HG03097 (cell line): ENCODE measurements around the gene SCN4B.

ENCODE experiments used
- ATAC-seq: cut with Tn5 transposase; IDR thresholded peaks from one replicate; pipeline ENCODE4 v1.9.1; 2021; ENCODE audit not compliant: unreplicated experiment, low FRiP score

SCN4B gene

DNA sequence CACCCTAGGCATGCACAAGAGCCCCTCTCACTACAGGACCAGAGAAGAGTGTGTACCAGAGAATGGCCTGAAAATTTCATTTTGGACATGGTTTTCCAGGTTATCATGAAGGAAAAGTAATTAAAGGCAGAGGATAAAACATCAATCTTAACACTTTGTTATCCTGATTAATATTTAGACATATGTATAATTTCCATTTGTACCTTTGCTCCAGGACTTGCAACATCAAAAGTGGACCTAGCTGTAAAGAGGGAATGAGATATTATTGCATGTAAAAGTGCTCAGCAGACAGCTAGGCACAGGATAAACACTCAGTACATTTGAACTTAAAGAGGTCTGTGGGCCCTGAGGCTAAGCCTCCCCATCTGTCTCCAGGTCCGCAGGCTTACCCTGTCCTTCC lies 2.0 kb upstream of the SCN4B start:
- ATAC-seq = no peak

DNA sequence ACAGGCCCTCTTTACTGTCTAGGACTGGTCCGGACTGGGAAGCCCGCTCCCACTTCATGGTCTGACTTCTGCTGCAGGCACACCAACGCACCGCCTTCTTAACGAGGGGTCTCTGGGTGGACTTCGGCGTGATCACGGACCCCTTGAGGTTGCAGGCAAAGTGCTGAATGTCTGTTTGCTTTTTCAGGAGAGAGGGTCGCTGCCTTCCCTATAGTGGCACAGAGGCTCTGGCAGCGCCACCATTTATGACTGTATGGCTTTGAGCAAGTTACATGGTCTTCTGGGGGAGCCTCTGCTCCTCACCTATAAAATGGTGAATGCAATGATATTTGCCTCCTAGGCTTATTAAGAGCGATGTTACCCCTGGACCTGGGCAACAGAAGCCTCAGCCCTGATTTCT lies 1.4 kb upstream of the SCN4B start:
- ATAC-seq = no peak

DNA sequence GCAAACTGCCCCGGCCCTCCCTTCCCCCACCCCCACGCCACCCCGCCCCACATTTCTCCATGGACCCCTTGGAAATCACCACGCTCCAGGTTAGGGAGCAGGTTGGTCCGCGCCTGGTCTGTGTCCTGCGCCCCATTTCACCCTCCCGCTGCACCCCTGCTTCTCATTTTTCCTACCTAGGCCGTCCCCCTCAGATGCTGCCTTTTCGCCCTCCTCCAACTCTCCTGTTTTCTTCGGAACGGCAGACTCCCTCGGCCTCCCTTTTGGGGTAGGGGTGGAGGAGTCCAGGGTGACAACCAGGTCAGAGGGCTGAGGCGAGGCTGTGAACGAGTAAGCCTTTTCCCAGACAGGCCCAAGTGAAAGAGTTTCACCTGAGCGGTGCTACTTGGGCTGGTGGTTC lies 893 bp upstream of the SCN4B start:
- ATAC-seq = no peak

DNA sequence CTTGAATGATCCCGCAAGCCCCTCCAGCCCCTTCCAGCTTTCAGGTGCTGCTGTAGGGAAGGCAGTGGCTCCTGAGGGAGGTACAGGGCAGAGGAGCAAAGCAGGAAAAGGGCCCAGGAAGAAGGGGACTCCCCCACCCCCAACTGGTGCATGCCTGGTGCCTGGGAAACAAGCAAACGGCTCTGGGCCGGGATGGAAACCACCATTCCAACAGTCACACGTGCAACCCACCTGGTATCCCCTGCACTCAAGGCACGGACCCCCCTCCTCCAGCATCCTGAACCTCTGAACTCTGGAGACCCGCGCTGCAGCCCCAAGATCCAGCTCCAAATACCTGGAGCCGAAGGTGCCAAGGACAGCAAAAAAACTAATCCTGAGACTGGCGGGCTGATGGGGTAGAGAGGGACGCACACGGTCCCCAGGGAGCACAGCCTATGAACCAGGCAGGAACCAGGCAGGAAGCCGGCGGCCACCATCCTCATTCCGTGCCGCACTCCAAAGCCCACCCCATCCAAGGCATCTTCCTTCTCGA lies 537 bp downstream of the SCN4B start:
- no peak for ATAC-seq

DNA sequence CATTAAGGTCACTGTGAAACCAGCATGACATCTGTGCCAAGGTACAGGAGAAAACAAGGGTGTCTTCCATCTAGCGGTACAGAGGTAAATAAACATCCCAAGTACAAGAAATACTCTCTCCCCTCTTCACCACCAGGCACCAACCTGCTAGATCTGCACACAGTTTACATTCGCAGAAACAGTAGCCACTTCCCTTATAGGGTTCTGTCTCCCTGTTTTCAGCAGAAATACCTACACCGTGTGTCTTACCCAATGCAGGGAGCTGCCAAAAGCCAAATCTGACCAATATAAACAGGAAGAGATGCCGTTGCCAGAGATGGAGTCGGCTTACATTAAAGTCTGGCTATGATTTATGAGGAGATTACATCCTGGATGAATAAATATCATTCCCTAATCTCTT lies 1.2 kb downstream of the SCN4B start:
- no peak for ATAC-seq

DNA sequence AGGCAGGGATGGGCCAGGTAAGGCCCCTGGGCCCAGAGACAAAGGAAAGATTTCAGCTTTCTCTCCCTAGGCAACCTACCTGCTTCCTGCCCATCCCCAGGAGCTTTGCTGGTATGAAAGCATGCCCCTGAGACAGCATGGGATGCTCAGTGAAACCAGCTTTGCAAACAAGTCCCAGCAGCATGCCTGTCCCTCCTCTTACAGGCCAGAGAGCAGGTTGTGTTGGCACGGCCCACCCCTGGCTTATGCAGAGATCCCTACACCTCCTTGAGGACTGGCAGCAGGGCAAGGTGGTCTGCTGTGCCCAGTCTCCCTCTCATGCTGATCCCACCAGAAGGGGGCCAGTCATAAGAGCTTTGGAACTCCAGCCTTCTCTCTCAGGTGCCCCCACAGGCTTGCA lies 3.1 kb downstream of the SCN4B start:
- no peak for ATAC-seq

DNA sequence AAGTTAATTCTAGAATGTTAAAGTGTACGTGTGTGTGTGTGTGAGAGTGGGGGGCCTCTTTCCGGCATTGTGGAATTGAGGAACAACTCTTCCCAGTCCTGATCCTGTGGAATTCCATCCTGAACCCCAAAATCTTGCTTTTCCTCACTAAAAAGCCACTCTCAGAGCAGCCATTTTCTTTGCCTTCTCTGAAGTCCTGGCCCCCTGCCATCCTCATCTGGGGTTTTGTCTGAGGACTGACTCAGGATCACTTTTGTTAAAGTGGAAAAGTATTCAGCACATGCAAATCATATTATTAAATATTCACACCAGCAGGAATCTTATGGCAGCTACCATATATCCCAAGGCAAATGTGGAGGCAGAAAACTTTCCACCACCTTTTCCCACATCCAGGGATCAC lies 3.8 kb downstream of the SCN4B start:
- no peak for ATAC-seq

DNA sequence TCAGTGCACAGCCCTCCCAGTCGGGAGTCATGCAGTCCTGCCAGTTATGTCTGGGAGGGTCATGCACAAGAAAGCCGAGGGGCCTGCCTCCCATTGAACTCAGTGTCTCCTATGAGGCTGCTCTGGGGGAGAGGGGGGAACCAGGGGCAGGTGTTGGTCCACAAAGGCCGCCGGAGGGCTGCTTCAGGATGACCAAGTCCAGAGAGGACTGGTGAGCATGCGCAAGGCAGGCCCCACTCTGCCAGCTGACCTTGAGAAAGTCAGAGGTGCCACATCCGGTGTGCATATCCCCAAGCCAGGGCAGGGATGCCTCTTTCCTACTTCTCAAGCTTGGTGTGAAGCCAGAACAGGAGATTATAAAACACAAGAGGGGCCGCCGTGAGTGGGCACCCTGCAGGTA lies 4.4 kb downstream of the SCN4B start:
- no peak for ATAC-seq

DNA sequence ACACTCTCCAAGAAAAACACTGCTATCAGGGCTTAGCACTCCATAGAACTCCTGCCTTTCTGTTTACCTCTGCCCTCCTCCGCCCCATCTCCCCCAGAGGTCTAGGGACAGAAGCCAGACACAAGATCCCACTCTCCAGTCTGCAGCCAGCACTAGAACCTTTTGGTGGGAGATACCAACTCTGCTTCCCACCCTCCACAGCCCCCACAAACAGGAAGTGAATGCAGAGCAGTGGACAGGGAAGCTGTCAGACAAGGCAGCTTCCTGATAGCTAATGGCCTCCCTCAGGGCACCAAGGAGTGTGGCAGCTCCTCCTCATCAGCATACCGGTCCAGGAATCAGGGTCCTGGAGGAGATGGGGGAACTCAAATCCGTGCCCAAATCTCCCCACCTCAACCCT lies 5.1 kb downstream of the SCN4B start:
- no peak for ATAC-seq

DNA sequence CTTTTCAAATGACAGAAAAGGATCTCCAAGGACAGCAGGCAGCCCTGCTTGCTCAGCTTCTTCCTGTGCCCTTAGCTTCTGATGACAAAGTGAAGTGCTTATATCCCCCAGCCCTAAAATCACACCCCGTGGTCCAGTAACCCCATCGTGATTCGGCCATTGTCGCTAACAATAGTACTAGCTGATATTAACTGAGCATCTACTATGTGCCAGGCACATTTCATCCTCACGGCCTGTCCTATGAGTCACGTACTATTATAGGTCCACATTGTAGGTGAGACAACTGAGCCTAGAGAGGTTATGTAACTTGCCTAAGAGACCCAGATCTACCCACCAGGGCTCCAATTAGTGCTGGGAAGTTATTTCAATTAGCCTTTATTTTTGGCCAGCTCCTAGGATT lies 6.1 kb downstream of the SCN4B start:
- no peak for ATAC-seq

DNA sequence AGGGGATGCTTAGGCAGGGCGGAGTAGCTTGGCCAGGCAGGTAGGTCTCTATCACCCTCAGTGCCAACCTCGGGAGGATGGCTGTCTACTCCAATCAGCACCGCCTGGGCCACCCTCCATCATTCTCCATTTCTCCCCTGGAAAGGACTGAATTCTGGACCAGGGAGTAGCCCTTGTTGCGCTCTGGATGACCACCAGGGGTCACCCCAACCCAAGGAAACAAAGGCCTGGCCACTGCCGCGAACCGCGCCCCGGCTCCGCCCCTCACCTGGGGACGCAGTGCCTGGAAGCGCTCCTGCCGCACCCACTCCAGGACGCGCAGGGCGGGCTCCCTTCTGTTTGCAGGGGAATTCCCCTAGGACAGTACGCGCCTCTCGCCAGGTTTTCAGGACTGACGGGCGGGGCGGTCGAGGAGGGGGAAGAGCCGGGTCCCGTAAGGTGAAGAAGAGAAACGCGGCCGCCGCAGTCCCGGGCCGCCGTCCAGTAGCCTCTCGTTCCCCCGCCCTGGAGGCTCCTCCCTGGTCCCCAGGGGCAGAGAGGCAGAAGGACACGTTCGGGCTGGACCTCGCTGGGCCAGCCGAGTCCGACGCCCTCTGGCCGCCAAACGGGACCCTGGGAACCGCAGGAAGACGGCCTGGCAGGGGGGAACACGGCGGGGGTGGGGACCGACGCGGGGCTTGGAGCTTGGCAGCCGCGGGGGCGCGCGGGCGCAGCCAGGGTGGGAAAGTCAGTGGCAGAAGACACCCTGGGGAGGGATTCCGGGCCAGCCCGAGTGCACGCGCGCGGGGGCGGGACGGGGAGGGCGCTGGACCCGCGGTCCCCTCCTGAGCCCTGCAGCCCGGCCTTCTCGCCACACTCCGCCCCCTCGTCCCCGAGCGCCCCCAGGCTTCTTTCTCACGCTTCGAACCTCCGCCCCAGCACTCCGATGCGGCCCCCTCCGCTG lies 7.1 kb downstream of the SCN4B start:
- peak; percentile 87 for ATAC-seq

DNA sequence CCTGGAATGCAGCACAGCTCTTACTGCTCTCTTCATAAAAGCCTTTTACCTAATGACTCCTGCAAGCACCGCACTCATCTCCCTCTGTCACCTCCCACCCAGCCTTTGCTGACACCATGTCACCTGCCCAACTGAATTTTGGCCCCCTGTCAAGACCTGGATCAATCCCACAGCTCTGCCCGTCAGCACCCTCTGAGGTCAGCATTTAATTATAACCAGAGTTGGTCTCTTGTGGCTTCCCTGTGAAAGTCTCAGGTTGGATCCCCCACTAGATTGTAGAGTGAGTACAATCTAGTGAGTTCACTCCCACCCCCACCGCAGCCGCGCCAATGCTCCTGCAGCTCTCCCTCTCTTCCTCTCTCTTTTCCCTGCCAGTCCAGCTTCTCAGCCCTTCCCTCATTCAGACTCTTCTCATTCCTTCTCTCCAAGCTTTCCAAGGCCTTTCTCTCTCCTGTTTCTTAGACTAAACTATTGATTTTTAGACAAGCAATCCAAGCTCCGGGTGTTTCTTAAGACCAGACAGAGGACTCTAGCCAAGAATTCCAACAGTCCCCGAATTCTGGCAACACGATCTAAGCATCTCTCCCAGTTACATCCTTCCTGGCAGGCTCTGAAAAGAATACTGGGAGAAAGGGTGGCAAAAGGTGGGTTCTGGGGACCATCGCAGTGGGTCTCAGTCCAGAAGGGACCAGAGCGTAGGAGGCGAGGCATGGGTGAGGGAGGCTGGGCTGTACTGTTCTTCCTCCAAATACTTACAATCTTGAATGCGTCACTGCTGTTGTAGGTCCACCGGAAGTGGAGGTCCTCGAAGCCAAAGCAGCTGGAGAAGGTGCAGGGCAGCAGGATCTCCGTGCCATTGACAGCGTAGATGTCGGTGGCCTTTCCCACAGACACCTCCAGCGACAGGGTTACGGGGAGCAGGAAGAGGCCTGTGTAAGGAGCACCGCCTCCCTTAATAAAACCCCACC lies 8.0 kb downstream of the SCN4B start:
- no peak for ATAC-seq

DNA sequence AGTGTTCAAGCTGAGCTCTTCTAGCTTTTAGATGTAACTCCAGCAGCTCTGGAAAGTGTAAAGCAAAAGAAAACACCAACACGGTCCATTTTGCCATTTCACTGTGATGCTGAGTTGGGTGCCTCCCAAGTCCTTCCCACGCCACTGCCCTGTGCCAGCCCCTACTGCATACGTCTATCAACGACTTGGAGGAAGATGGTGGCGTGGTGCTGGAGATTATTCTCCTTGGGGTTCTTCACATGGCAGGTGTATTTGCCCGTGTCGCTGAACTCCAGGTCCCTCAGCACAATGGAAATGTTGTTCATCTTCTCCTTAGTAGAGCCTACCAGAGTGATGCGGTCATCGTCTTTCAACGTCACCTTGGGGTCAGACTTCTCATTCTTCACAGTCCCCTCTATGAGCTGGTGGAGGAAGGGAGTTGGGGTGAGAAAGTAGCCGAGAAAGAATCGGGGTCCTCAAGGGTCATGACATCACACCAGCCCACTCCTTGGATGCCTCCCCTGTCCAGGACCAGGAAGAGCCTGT lies 8.9 kb downstream of the SCN4B start:
- no peak for ATAC-seq

DNA sequence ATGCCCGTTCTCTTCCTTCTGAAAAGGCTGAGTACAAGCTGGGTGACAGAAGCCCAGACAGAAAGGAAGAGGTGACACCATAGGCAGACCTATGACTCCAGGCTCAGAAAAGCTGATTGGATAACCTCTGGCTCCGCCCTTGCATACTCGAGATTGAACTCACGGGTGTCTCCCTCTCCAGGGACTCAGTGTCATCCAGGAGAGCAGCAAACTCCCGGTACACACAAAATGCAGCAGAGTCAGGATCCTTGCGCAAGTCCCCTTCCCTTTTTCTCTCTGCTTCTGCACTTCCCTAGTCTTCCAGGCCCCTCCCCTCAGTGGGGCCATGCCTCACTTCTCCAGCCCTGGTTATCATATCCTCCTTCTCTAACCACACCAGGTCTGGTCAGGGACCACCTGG lies 9.8 kb downstream of the SCN4B start:
- ATAC-seq = no peak

DNA sequence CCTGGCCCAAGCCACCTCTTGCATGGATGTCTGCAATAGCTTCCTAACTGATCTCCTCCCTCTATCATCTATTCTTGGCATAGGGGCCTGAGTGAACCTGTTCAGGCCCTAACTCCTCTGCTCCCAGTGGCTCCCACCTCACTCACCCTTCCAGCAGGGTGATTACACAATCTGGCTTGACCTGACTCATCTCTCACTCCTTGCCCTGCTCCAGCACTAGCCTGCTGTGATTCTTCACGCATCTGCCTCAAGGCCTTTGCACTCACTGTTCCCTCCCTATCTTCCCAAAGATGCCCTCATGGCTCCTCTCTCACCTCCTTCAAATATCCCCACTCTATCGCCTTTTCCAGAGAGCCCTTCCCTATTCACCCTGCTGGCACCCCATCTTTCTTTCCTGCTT lies 10.5 kb downstream of the SCN4B start:
- no peak for ATAC-seq

DNA sequence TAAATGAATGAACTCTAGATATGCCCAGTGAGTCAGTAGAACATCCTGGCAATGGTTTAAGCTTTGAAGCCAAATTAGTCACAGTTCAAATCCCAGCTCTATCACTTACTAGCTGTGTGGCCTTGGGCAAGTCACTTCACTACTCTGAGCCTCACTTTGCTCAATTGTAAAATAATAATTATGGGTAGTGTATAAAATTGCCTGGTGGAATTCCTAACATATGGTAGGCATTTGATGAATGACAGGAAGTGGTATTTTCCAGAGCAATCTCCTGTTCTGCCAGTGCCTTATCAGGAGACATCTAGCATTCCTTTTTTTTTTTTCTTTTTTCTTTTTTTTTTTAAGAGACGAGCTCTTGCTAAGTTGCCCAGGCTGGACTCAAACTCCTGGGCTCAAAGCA lies 13.0 kb downstream of the SCN4B start:
- ATAC-seq = no peak

DNA sequence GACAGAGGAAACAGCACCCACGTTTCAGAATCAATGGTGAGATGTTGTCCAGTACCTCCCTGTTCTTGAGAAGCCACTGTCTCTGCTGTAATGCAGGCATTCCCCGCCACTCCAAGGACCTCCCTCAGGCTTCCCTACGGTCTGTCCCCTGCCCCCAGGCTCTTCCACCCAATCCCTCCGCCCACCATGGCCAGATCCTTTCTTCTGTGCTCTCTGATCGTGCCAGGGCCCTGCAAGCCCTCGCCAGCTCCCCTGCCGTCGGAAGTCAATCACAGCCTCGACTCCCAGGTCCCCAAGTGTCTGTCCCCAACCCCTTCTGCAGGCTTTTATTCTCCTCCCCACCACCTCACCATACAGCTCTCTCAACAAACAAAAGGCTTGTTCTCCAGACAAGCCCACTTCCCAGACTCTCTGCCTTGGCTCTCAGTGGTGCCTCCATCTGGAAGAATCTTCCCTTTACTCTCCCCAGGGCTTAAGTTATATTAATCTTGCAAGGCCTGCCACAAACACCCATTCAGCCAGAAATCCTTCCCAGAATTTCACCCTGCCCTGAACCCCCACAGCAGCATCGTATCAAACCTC lies 13.7 kb downstream of the SCN4B start:
- ATAC-seq = no peak

DNA sequence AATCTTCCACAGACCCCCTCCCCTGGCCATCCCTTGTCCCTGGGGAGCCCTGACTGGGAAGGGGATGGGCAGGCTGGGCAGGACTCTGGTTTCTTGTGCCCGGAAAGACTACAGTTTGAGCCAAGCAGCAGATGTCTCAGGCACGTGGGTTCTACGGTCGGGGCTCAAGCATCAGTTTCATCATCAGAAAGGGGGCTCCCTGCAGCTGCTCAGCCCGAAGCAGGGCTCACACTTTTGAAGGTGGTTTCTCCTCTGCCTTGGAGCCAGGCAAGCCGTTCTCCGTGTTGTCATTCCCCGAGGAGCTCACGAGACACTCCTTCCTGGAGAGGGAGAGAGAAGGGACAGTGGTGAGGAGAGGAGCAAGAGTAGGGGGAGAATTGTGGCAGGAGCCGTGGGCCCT lies 15.8 kb downstream of the SCN4B start:
- no peak for ATAC-seq

DNA sequence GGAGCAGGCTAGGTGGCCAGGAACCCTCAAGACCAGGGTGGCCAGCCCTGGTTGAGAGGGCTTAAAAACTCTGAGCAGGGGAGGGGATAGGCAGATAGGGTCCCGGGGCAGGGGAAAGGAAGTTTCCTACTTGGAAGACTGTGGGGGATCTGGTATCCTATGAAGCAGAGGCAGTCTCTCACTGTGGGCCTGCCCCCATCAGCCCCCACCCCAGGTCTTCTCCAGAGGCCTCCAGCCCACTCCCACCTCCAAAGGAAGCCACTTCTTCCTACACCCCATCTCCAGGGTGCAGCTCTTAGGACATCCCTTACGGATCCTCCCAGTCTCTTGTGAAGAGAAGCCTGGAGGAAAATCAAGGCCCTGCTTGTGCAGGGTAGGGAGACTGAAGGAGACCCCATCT lies 16.3 kb downstream of the SCN4B start:
- ATAC-seq = no peak

DNA sequence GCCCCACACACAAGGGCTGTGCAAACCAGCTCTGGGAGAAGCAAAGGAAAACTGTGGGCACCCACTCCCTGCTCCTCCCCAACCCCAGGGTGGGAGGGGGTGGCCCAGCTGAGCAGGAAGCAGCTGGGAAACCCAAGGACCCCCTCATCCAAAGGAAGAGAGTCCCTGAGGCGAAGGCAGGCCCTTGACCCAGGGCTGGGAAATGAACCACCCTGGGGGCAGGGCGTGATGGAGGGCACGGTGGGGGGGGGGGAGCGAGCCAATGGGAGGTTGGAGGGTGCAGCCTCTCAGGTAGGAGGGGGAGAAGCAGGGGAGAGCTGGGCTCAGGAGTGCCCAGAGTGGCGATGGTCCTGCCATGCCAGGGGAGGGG lies 16.8 kb downstream of the SCN4B start:
- ATAC-seq = no peak
